ENCODE data around the gene RNF111.

RNF111 gene

GRCh38 chr15:59052915-59053407 lies 65.5 kb downstream of the RNF111 start:
- Histone ChIP-seq H3K4me3 (ENCODE audit: low read length, poor library complexity, severe bottlenecking) (no peak overlapping the region), H2AFZ (ENCODE audit: low read length) (no peak overlapping the region), H3K4me1 (ENCODE audit: insufficient read depth, low read length, poor library complexity, severe bottlenecking) (peaks cover 4% of the 10 kb centered on the region), H3K36me3 (ENCODE audit: insufficient read depth, low read length) (peaks cover 68% of the 10 kb centered on the region), H3K4me2 (ENCODE audit: low read depth, low read length, poor library complexity, severe bottlenecking) (no peak overlapping the region), H3K27me3 (ENCODE audit: insufficient read depth, low read length, poor library complexity, severe bottlenecking) (no peaks in the 10 kb centered on the region), H4K20me1 (ENCODE audit: insufficient read depth, low read length, poor library complexity, severe bottlenecking) (peaks cover 8% of the 10 kb centered on the region), H3K9me3 (ENCODE audit: insufficient read depth, low read depth, low read length) (no peaks in the 10 kb centered on the region), H3K79me2 (ENCODE audit: insufficient read depth, low read length) (peaks cover 23% of the 10 kb centered on the region; the same call in 1 of the 2 replicates), H3F3A (ENCODE audit: low read depth) (no peaks in the 10 kb centered on the region; the same call in 1 of the 2 replicates), H3K9me2 (replicated peaks; ENCODE audit: low read depth, low read length) (no peaks in the 10 kb centered on the region), H3K9ac (ENCODE audit: low read depth, low read length, poor library complexity, severe bottlenecking) (no peak overlapping the region)
- TF ChIP-seq CTCF (conservative IDR thresholded peaks at IDR 0.05; ENCODE audit: low read length) (no peak), EZH2phosphoT487 (IDR thresholded peaks at IDR 0.05; ENCODE audit: borderline replicate concordance) (no peak)

GRCh38 chr15:59053482-59053881 lies 66.0 kb downstream of the RNF111 start:
- Histone ChIP-seq H3K9me2 (replicated peaks; ENCODE audit: low read depth, low read length) (no peaks in the 10 kb centered on the region), H3K4me1 (ENCODE audit: insufficient read depth, low read length, poor library complexity, severe bottlenecking) (peaks cover 4% of the 10 kb centered on the region), H3K36me3 (ENCODE audit: insufficient read depth, low read length) (peaks cover 68% of the 10 kb centered on the region), H3K4me2 (ENCODE audit: low read depth, low read length, poor library complexity, severe bottlenecking) (no peak overlapping the region), H3K9ac (ENCODE audit: low read depth, low read length, poor library complexity, severe bottlenecking) (no peak overlapping the region), H3K79me2 (ENCODE audit: insufficient read depth, low read length) (peaks cover 18% of the 10 kb centered on the region; the same call in 1 of the 2 replicates), H3K27me3 (ENCODE audit: insufficient read depth, low read length, poor library complexity, severe bottlenecking) (no peaks in the 10 kb centered on the region), H3K4me3 (ENCODE audit: low read length, poor library complexity, severe bottlenecking) (no peak overlapping the region), H3F3A (ENCODE audit: low read depth) (no peaks in the 10 kb centered on the region; the same call in 1 of the 2 replicates), H3K9me3 (ENCODE audit: insufficient read depth, low read depth, low read length) (no peaks in the 10 kb centered on the region), H4K20me1 (ENCODE audit: insufficient read depth, low read length, poor library complexity, severe bottlenecking) (peaks cover 8% of the 10 kb centered on the region), H2AFZ (ENCODE audit: low read length) (no peak overlapping the region)
- no peak for TF ChIP-seq EZH2phosphoT487 (IDR thresholded peaks at IDR 0.05; ENCODE audit: borderline replicate concordance)
- TF ChIP-seq CTCF (conservative IDR thresholded peaks at IDR 0.05; ENCODE audit: low read length), result no peak

GRCh38 chr15:59059076-59059597 lies 71.7 kb downstream of the RNF111 start:
- Histone ChIP-seq H3K4me2 (ENCODE audit: low read depth, low read length, poor library complexity, severe bottlenecking) (no peak overlapping the region), H3K9me2 (replicated peaks; ENCODE audit: low read depth, low read length) (no peaks in the 10 kb centered on the region), H4K20me1 (ENCODE audit: insufficient read depth, low read length, poor library complexity, severe bottlenecking) (no peaks in the 10 kb centered on the region), H3F3A (ENCODE audit: low read depth) (no peaks in the 10 kb centered on the region), H3K36me3 (ENCODE audit: insufficient read depth, low read length) (peaks cover 90% of the 10 kb centered on the region), H3K27me3 (ENCODE audit: insufficient read depth, low read length, poor library complexity, severe bottlenecking) (no peaks in the 10 kb centered on the region), H3K4me3 (ENCODE audit: low read length, poor library complexity, severe bottlenecking) (no peak overlapping the region), H3K79me2 (ENCODE audit: insufficient read depth, low read length) (no peaks in the 10 kb centered on the region), H3K4me1 (ENCODE audit: insufficient read depth, low read length, poor library complexity, severe bottlenecking) (no peaks in the 10 kb centered on the region), H2AFZ (ENCODE audit: low read length) (no peak overlapping the region), H3K9me3 (ENCODE audit: insufficient read depth, low read depth, low read length) (no peaks in the 10 kb centered on the region), H3K9ac (ENCODE audit: low read depth, low read length, poor library complexity, severe bottlenecking) (no peak overlapping the region)
- TF ChIP-seq CTCF (conservative IDR thresholded peaks at IDR 0.05; ENCODE audit: low read length), result no peak
- TF ChIP-seq EZH2phosphoT487 (IDR thresholded peaks at IDR 0.05; ENCODE audit: borderline replicate concordance), result no peak

Data from Loucy (cell line).